Retinal pigment epithelial cell (primary cell): ENCODE data around the gene NFKBIL1.
"Not testable (repeated sequence)": the region's sequence is repeated elsewhere in the genome, so short reads cannot be mapped to it uniquely, and the experiment has no call there.

Experiments
- DNase-seq: peaks from one replicate; pipeline ENCODE4 v3.0.0-alpha.2; 2010; ENCODE audit warnings: low read depth
- H3K4me3 ChIP-seq: 2 replicates; pipeline ENCODE4 v1.5.1; 2011; ENCODE audit warnings: mild to moderate bottlenecking, low read length, control low read depth, moderate library complexity
- TF ChIP-seq, protein P1 (sequence below): conservative IDR thresholded peaks from 2 replicates; pipeline ENCODE4 v1.5.1; 2011; ENCODE audit warnings: low read depth, low read length, control low read depth, inconsistent platforms

NFKBIL1 gene, protein sequence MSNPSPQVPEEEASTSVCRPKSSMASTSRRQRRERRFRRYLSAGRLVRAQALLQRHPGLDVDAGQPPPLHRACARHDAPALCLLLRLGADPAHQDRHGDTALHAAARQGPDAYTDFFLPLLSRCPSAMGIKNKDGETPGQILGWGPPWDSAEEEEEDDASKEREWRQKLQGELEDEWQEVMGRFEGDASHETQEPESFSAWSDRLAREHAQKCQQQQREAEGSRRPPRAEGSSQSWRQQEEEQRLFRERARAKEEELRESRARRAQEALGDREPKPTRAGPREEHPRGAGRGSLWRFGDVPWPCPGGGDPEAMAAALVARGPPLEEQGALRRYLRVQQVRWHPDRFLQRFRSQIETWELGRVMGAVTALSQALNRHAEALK

DNA sequence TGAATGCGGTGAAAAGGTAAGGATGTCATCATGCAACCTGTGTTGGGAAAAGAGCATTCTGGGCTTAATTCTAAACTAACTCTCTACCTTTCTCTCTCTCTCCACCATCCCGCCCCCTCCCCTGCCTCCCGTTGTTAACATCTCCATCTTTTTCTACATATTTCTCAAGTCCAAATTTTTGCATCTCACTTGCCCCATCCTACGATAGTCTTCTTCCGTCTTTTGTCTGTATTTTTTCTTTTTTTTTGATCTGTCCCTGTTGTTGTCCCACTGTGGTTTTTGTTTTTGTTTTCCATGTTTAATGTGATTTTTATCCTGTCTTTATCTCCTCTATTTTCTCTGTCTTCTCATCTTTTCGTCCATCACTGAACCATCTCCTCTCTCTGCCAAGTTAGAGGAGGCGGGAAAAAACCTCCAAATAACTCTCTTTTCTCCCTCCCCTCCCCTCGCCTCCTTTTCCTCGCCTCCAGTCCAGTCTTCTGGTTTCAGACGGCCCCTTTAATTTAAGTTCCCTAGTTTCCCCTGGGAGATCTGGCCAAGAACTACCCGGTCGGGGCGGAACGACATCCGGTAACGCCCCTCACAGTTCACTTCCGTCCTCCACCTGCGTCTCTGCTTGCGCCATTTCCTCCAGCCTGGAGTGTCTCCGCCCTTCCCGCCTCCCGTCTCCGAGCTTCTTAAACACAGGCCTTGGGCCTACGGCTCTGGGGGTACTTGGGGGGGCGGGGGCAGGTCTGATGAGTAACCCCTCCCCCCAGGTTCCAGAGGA lies at the start of gene NFKBIL1:
Gene NFKBIL1, plus strand, starts transcription at position 651 of the 769 bp plus-strand sequence. Its CDS starts 87 bp downstream, at position 738.
- peak within 1 kb of the TSS; percentile 56 for H3K4me3 ChIP-seq
- DNase-seq: peak; percentile 86
- TF ChIP-seq, protein P1, sequence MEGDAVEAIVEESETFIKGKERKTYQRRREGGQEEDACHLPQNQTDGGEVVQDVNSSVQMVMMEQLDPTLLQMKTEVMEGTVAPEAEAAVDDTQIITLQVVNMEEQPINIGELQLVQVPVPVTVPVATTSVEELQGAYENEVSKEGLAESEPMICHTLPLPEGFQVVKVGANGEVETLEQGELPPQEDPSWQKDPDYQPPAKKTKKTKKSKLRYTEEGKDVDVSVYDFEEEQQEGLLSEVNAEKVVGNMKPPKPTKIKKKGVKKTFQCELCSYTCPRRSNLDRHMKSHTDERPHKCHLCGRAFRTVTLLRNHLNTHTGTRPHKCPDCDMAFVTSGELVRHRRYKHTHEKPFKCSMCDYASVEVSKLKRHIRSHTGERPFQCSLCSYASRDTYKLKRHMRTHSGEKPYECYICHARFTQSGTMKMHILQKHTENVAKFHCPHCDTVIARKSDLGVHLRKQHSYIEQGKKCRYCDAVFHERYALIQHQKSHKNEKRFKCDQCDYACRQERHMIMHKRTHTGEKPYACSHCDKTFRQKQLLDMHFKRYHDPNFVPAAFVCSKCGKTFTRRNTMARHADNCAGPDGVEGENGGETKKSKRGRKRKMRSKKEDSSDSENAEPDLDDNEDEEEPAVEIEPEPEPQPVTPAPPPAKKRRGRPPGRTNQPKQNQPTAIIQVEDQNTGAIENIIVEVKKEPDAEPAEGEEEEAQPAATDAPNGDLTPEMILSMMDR: no peak

DNA sequence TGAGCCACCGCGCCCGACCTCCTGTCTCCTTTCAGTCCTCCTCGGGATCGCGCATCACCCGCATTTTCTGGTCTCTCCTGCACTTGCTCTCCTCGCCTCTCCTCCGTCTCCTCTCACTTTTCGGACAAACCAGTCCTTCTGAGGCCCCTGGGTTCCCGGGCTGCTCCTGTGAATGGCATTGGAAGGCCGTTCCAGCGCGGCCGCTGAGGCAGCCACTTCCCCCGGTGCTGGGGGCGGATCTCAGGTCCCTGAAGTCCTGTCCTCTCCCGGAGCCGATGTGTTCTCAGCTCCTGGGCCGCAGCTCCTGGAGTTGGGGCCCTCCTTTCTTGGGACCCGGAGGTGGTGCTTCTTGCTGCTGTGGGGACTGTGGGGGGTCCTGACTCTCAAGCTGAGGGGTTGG lies 48.7 kb upstream of the NFKBIL1 start:
- TF ChIP-seq, protein P1: no peak
- no peak for DNase-seq
- H3K4me3 ChIP-seq: peak overlapping the region; percentile 72

DNA sequence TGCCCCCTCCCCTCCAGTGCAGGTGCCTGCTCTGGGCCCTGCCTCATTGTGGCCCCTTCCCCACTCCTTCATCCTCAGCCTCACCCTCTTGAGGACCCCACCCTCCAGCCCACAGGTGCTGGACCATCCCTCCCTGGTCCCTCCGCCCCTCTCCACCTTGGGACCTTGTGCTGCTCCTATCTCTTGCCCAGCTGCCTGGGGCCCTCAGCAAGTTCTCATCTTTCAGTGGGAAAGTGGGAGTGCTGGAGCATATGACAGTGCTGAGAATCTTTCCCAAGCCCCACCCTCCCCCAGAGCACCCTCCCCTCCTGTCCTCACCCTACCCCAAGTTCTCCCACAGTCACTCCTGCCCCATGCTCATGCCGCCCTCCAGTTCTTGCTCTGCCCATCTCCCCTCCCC lies 47.8 kb upstream of the NFKBIL1 start:
- DNase-seq, H3K4me3 ChIP-seq: not testable (repeated sequence)

DNA sequence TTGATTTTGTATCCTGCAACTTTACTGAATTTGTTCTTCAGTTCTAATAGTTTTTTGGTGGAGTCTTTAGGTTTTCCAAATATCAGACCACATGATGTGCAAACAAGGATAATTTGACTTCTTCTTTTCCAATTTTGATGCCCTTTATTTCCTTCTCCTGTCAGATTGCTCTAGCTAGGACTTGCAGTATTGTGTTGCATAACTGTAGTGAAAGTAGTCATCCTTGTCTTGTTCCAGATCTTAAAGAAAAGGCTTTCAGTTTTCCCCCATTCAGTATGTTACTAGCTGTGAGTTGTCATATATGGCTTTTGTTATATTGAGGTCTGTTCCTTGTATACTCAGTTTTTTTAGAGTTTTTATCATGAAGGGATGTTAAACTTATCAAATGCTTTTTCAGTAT lies 44.8 kb upstream of the NFKBIL1 start:
- DNase-seq: no peak
- no peak overlapping the region for H3K4me3 ChIP-seq
- TF ChIP-seq, protein P1: no peak

DNA sequence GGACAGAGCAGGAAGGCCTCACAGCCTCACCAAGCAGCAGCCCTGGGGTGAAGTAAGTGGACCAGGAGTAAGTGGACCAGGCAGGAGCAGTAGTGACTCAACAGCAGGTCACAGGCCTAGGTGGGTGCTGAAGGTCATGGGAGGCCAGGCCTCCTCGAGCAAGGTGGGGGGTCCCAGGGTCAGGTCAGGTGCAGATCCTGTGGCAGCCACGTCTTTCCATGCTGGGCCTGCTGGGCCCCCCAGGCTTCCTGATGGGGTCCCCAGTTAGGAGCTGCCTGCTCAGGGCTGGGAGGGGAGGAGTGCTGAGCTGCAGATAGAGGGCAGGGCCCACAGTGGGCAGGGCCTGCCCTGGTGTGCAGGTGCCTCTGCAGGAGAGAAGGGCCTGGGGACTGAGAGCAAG lies 38.4 kb upstream of the NFKBIL1 start:
- DNase-seq, H3K4me3 ChIP-seq: not testable (repeated sequence)

DNA sequence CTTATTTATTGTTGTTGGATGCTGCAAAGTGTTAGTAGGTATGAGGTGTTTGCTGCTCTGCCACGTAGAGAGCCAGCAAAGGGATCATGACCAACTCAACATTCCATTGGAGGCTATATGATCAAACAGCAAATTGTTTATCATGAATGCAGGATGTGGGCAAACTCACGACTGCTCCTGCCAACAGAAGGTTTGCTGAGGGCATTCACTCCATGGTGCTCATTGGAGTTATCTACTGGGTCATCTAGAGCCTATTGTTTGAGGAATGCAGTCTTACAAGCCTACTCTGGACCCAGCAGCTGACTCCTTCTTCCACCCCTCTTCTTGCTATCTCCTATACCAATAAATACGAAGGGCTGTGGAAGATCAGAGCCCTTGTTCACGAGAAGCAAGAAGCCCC lies 37.4 kb upstream of the NFKBIL1 start:
- no peak for DNase-seq
- H3K4me3 ChIP-seq: no peak overlapping the region
- TF ChIP-seq, protein P1: no peak

DNA sequence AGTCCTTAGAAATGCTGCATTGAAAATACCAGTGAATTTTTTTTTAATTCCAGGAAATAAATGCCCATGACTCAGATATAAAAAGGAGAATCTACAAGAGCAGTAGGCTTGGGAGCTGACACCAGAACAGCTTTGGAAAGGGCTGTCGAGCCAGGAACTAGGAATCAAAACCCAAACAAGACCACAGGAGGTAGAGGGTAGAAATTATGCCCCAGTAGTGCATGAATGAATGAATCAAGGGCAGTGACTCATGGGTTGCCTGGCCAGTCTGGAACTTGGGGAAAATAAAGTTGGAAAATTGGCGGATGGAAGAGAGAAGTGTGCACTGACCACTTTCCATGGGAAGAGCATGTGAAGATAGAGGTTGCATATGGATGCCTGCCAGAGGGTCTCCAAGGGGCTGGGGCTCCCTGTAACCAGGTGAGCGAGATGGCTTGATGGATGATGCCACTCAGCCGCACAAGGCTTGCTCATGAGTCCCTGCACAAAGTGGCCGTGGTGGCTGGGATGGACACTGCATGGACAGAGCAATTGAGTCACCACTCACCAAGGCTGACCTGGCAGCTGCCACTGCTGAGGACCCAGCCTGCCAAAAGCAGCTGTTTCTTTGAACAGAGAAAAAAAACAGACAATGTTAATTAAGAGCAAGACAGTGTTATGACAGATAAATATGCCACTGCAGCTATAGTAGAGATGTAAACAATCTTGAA lies 33.8 kb upstream of the NFKBIL1 start:
- no peak for DNase-seq
- TF ChIP-seq, protein P1: no peak
- no peak overlapping the region for H3K4me3 ChIP-seq
